ENCODE data around the gene RNFT2. TPM values are rescaled to one million over a fixed set of nuclear protein-coding genes. Genes with fewer than 3 reads are reported as not detected.

The RNFT2 gene
- polyA plus RNA-seq, 4 donors = 4.7 to 6.2 (median 4.9) TPM

DNA sequence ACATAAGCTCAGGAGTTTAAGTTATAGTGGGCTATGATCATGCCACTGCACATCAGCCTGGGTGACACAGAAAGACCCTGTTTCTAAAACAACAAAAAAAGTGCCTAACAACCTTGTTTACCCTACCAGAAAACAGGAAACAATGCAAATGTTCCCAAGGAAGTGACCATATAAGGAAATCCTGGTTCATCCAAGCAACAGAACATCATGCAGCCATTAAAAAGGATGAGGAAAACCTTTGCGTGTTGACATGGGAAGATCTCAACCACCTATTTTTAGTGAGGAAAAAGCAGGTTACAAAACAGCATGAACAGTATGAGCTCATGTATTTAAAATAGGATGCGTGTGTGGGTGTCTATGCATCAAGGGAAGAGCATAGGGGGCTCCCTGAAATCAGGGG lies 129.4 kb downstream of the RNFT2 start:
- no peak for DNase-seq (ENCODE audit: low read depth in 4 of 4, low spot score in 3 of 4)

DNA sequence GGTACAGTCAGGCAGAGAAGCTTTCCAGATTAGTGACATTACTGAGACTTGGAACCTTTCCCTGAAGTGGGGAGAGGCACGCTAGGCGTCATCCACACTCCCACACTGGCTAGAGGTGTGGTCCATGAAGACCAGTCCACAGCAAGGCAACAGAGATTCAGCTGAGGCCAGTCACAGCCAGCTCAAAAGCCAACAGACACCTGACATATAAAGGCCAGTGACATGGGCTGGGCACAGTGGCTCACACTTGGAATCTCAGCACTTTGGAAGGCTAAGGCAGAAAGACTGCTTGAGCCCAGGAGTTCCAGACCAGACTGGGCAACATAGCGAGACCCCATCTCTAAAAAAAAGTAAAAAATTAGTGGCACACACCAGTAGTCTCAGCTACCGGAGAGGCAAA lies 132.2 kb downstream of the RNFT2 start:
- DNase-seq (ENCODE audit: low read depth in 4 of 4, low spot score in 3 of 4) = no peak

DNA sequence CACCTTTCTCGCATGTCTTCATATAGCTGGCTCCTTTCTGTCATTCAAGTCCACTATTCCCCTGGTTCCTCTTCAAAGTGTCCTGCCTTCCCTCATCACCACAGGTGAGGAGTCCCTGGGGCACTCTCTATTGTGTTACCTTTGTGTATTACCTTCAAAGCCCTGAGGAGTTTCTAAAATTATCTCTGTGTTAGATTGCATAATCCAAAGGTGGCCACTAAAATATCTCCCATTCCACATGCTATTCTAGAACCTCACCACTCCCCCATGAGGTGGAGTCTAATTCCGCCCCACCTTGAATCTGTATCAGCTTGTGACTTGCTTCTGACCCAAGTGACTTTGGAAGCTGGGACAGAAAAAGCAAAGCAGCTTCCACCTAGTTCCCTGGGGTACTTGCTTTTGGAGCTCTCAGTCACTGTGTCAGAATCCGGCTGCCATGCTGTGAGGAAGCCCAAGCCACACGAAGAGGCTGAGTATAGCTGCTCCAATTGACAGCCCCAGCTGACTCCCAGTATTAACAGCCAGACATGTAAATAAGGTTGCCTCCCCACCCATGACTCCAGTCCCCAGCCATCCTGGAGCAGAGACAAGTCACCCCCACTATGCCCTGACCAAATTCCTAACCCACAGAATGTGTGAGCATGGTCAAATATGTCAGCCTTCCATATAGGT lies 136.3 kb downstream of the RNFT2 start:
- no peak for DNase-seq (ENCODE audit: low read depth in 4 of 4, low spot score in 3 of 4)

DNA sequence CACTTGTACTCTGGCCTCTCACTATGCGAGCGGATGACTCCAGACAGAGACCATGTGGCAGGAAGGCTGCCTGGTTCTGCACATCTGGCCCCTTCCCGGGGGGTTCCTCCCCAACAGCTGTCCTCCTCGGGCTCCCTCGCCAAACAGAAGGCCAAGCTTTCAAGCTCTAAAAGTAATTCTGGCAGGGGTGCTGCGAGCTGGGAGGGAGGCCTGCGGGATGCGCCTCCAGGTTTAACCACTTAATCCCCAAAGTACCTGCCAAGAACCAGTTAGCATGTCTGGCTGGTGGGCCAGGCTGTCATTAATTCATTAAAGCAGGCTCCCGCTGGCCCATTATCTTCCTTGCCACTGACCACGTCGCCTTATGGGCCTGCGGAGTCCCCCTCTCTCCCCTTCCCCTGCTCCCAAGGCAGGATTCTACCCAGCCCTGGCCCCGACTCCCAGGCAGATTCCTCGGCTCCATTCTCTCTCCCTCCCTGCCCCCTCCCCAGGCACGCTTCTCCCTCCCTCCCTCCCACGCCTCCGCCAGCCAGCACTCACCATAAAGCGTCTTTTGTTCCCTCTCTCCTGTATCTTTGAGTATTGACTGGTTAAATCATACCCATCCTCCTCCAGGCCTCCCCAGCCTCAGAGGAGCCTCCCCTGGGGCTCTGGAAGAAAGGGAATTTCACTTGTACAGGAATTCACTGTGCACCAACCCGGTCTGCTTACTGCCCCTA lies 138.2 kb downstream of the RNFT2 start:
- DNase-seq (ENCODE audit: low read depth in 4 of 4, low spot score in 3 of 4) = no peak

- no peak for DNase-seq (ENCODE audit: low read depth in 4 of 4, low spot score in 3 of 4)
These were observed 140.7 kb downstream of the RNFT2 start for GRCh38 chr12:116878567-116879508.

DNA sequence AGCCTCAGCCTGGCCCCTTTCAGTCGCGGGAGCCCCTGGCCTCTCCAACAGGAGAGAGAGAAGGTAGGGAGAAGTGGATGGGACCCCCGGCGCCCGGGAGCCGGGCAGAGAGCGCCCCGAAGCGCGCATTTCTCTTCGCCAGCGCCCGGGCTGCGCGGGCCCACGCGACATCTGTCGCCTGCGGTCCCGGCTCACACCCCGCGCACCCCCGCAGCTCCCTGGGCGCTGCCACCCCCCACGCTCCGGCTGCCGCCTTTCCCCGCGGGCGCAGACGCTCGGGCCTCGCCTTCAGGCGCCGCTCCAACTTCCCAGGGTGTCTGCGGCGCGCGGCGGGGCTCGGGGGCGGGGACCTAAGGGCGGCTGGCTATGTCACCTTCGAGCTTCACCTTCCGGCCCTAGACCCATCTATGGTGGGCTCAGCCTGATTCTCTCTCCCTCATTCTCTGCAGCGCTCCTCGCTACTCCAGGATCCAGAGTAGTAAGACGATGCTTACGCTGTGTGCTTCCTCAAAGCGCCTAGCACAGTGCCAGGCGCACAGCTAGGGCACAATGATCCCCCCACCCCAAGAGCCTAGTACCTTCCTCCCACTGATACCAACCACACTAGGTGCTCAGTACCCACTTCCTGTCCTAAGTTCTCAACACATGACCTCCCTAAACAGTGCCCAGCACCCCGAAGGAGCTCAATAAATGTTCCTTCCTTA lies 141.5 kb downstream of the RNFT2 start:
- no peak for DNase-seq (ENCODE audit: low read depth in 4 of 4, low spot score in 3 of 4)

- DNase-seq (ENCODE audit: low read depth in 4 of 4, low spot score in 3 of 4) = no peak
These were observed 142.2 kb downstream of the RNFT2 start for GRCh38 chr12:116880213-116880816.

- no peak for DNase-seq (ENCODE audit: low read depth in 4 of 4, low spot score in 3 of 4)
These were observed 142.8 kb downstream of the RNFT2 start for GRCh38 chr12:116880817-116881324.

GRCh38 chr12:116881325-116881876 lies 143.3 kb downstream of the RNFT2 start, which contains the start of gene HRK:
HRK (minus strand) TSS chr12:116881441; CDS start chr12:116881307, 134 bp downstream.
- DNase-seq (ENCODE audit: low read depth in 4 of 4, low spot score in 3 of 4) = no peak

- no peak for DNase-seq (ENCODE audit: low read depth in 4 of 4, low spot score in 3 of 4)
These were observed 143.9 kb downstream of the RNFT2 start for GRCh38 chr12:116881877-116882507.

DNA sequence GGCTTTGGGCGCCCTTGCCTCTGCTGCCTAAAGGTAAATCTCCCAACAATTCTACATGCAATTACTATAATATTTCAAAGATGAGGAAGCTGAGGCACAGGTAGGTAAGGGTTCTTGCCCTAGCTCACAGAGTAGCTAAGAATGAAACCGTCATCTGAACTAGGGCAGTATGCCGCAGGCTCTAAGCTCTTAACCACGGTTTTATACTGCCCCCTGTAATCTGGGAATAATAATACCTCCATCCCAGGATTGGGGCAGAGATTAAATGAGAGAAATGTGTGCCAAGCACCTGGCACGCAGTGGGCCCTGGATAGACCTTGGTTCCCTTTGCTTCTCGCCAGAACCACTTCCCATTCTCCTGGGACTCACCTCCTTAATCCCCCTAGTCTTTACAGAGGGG lies 144.6 kb downstream of the RNFT2 start:
- no peak for DNase-seq (ENCODE audit: low read depth in 4 of 4, low spot score in 3 of 4)

- DNase-seq (ENCODE audit: low read depth in 4 of 4, low spot score in 3 of 4) = no peak
These were observed 146.8 kb downstream of the RNFT2 start for GRCh38 chr12:116884871-116885270.

DNA sequence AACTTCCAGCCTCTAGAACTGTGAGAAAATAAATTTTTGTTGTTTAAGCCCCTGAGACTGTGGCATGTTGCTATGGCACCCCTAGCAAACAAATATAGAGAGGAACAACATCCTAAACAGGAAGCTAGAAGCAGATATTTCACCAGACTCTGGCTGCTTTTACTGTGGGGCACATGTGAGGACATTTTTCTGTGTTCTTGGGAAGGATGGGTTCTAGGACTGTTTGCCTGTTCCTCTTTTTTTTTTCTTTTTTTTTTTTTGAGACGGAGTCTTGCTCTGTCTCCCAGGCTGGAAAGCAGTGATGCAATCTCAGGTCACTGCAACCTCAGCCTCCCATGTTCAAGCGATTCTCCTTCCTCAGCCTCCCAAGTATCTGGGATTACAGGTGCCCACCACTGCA lies 147.4 kb downstream of the RNFT2 start:
- DNase-seq (ENCODE audit: low read depth in 4 of 4, low spot score in 3 of 4) = no peak

GRCh38 chr12:116887244-116887643 lies 149.1 kb downstream of the RNFT2 start:
- no peak for DNase-seq (ENCODE audit: low read depth in 4 of 4, low spot score in 3 of 4)

- no peak for DNase-seq (ENCODE audit: low read depth in 4 of 4, low spot score in 3 of 4)
These were observed 149.8 kb downstream of the RNFT2 start for GRCh38 chr12:116887897-116888296.

GRCh38 chr12:116890330-116890729 lies 152.2 kb downstream of the RNFT2 start:
- DNase-seq (ENCODE audit: low read depth in 4 of 4, low spot score in 3 of 4) = no peak

GRCh38 chr12:116891019-116891418 lies 152.9 kb downstream of the RNFT2 start:
- DNase-seq (ENCODE audit: low read depth in 4 of 4, low spot score in 3 of 4) = no peak

DNA sequence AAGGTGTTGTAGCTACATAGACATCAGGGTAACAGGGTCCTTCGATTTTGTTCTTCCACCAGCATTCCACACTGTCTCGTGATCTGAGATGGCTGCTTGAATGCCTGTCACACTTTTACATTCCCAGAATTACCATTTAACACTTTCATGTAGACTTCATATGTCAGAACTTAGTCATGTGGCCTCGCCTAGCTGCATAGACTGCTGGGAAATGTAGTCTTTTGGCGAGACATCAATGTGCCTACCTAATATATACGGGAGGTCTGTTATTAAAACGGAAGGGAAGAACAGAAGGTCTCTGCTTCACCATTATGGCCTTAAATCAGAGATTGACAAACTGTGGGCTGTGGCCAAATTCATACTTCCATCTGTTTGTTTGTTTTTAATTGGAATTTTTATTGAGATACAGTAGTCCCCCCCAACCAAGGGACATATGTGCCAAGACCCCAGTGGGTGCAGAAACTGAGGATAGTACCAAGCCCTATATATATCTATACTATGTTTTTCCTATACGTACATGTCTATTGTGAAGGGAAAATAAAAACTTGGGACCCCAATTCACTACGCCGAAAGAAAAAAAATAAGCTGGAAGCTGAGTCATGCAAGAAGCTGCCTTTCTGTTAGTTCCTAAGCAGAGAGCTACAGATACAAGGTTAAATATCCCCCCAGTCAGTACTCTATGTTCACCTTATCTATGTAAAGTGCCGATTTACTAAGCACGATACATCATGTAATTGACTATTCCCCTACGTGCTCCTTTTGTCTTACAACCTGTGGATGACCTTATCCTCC lies 154.4 kb downstream of the RNFT2 start:
- DNase-seq (ENCODE audit: low read depth in 4 of 4, low spot score in 3 of 4) = no peak
